Glutamatergic neuron (in vitro differentiated cells): ENCODE results near the gene TSR1. TPM values are rescaled to one million over a fixed set of nuclear protein-coding genes. Genes with fewer than 3 reads are reported as not detected.

Experiments
- DNase-seq: peaks from one replicate; pipeline ENCODE4 v3.0.0; 2022
- H3K27ac Mint-ChIP-seq: one replicate; pipeline ENCODE4 v1.8.0; 2020; ENCODE audit warnings: mild to moderate bottlenecking, mixed read lengths, inconsistent platforms; ENCODE audit not compliant: unreplicated experiment
- H3K27me3 Mint-ChIP-seq: one replicate; pipeline ENCODE4 v1.8.0; 2020; ENCODE audit warnings: mild to moderate bottlenecking, moderate library complexity, mixed read lengths, inconsistent platforms; ENCODE audit not compliant: unreplicated experiment
- H3K36me3 Mint-ChIP-seq: one replicate; pipeline ENCODE4 v1.8.0; 2020; ENCODE audit warnings: mild to moderate bottlenecking, mixed read lengths, inconsistent platforms; ENCODE audit not compliant: unreplicated experiment
- H3K4me1 Mint-ChIP-seq: one replicate; pipeline ENCODE4 v1.8.0; 2020; ENCODE audit warnings: mild to moderate bottlenecking, low read depth, mixed read lengths, inconsistent platforms; ENCODE audit not compliant: unreplicated experiment
- H3K4me3 Mint-ChIP-seq: one replicate; pipeline ENCODE4 v1.8.0; 2020; ENCODE audit warnings: mild to moderate bottlenecking, mixed read lengths, inconsistent platforms; ENCODE audit not compliant: unreplicated experiment
- H3K9me3 Mint-ChIP-seq: one replicate; pipeline ENCODE4 v1.8.0; 2020; ENCODE audit warnings: mild to moderate bottlenecking, moderate library complexity, mixed read lengths, inconsistent platforms; ENCODE audit not compliant: unreplicated experiment
- CTCF ChIP-seq: fragments of 200-600 bp; sonication (generic); IDR thresholded peaks from one replicate; pipeline ENCODE4 v1.5.0; 2021; ENCODE audit not compliant: partially characterized antibody, unreplicated experiment
- total RNA-seq: library from RNA; stranded (reverse); fragmentation: NEBNext Ultra II Directional; extraction: Animal tissue kit (Norgen Biotek cat#: 25700); gene quantifications from one replicate; pipeline ENCODE4 v1.2.1, GENCODE V29; 2021; ENCODE audit not compliant: unreplicated experiment

The TSR1 gene
- total RNA-seq, 1 donor from 2014 or later: 25.6 TPM

GRCh38 chr17:2299756-2300155 lies 36.5 kb downstream of the TSR1 start:
- Mint-ChIP-seq H3K4me1 (peaks cover 1% of the 10 kb centered on the region), H3K36me3 (peaks cover 9% of the 10 kb centered on the region), H3K9me3 (peaks cover 7% of the 10 kb centered on the region), H3K4me3 (no peak overlapping the region), H3K27ac (no peak overlapping the region), H3K27me3 (peaks cover 3% of the 10 kb centered on the region)
- TF ChIP-seq CTCF: no peak
- DNase-seq: no peak

- H3K4me1 Mint-ChIP-seq: peaks cover 1% of the 10 kb centered on the region
- peaks cover 5% of the 10 kb centered on the region for H3K27me3 Mint-ChIP-seq
- H3K4me3 Mint-ChIP-seq: no peak overlapping the region
- no peak overlapping the region for H3K27ac Mint-ChIP-seq
- no peak for TF ChIP-seq CTCF
- H3K36me3 Mint-ChIP-seq: peaks cover 9% of the 10 kb centered on the region
- H3K9me3 Mint-ChIP-seq: peaks cover 5% of the 10 kb centered on the region
- no peak for DNase-seq
Observed at GRCh38 chr17:2299136-2299535, 37.1 kb downstream of the TSR1 start.

- Mint-ChIP-seq H3K4me3 (no peak overlapping the region), H3K9me3 (peaks cover 2% of the 10 kb centered on the region), H3K4me1 (peaks cover 1% of the 10 kb centered on the region), H3K36me3 (peaks cover 9% of the 10 kb centered on the region), H3K27me3 (peaks cover 5% of the 10 kb centered on the region), H3K27ac (no peak overlapping the region)
- TF ChIP-seq CTCF: no peak
- no peak for DNase-seq
Observed at GRCh38 chr17:2297023-2297422, 39.2 kb downstream of the TSR1 start.

GRCh38 chr17:2295575-2295974 lies 40.7 kb downstream of the TSR1 start:
- peaks cover 1% of the 10 kb centered on the region for H3K4me1 Mint-ChIP-seq
- no peak for TF ChIP-seq CTCF
- peaks cover 9% of the 10 kb centered on the region for H3K36me3 Mint-ChIP-seq
- peaks cover 2% of the 10 kb centered on the region for H3K9me3 Mint-ChIP-seq
- H3K27me3 Mint-ChIP-seq: peaks cover 5% of the 10 kb centered on the region
- H3K27ac Mint-ChIP-seq: no peak overlapping the region
- no peak overlapping the region for H3K4me3 Mint-ChIP-seq
- no peak for DNase-seq

GRCh38 chr17:2292100-2292499 lies 44.2 kb downstream of the TSR1 start:
- peaks cover 3% of the 10 kb centered on the region for H3K27me3 Mint-ChIP-seq
- no peaks in the 10 kb centered on the region for H3K36me3 Mint-ChIP-seq
- no peak overlapping the region for H3K4me3 Mint-ChIP-seq

More at GRCh38 chr17:2292100-2292499, 44.2 kb downstream of the TSR1 start:
- no peak for TF ChIP-seq CTCF
- H3K4me1 Mint-ChIP-seq: peaks cover 1% of the 10 kb centered on the region
- no peak overlapping the region for H3K27ac Mint-ChIP-seq
- DNase-seq: no peak
- H3K9me3 Mint-ChIP-seq: no peaks in the 10 kb centered on the region
